Lower leg skin (tissue), 4 donors: Measurements from ENCODE around the gene RAD51B. TPM values are rescaled to one million over a fixed set of nuclear protein-coding genes. Genes with fewer than 3 reads are reported as not detected.

ENCODE experiments used
- DNase-seq, 2 donors: peaks; one replicate each; pipeline ENCODE4 v3.0.0-alpha.2; 2019; ENCODE audit warnings: low spot score in 2 of 2
- H3K4me3 ChIP-seq: fragments of 200-600 bp; sonication (generic); 2 replicates; pipeline ENCODE4 v1.5.1; 2017; ENCODE audit warnings: mild to moderate bottlenecking, low read depth; ENCODE audit not compliant: poor library complexity, severe bottlenecking
- CTCF ChIP-seq, 3 donors: fragments of 450-650 bp; IDR thresholded peaks; one replicate each; pipeline ENCODE4 v1.5.1; 2016; ENCODE audit warnings: antibody characterized with exemption in 3 of 3, mild to moderate bottlenecking in 3 of 3, moderate library complexity in 2 of 3
- POLR2A ChIP-seq, 2 donors: fragments of 450-650 bp; IDR thresholded peaks; one replicate each; pipeline ENCODE4 v1.6.1; 2016 to 2017; ENCODE audit warnings: antibody characterized with exemption in 2 of 2, mild to moderate bottlenecking in 1 of 2, moderate library complexity in 1 of 2
- WGBS, 2 donors: methylation state at CpG; one replicate each; pipeline ENCODE4 v1.1.5; 2018; 5-methylcytosine and 5-hydroxymethylcytosine counted together
- intact Hi-C: fragments of 100-400 bp; cut with DNase I; formaldehyde crosslinking; loops from one replicate; pipeline ENCODE4 v1.15.0; 2023; ENCODE audit warnings: low total_unique reads
- total RNA-seq, 4 donors: library from RNA; depleted of rRNA; stranded (reverse); fragments of >200 nt; gene quantifications; one replicate each; pipeline ENCODE4 v1.1.0, GENCODE V29; 2016

The RAD51B gene
- total RNA-seq, 4 donors from 2014 or later = 6.1 to 27.2 (median 13.6) TPM

- WGBS, 2 donors = 52 to 53% methylated on average over 1 of the region's 1 CpG
- no peak for DNase-seq
- TF ChIP-seq CTCF (IDR thresholded peaks at IDR 0.05) (no peak), POLR2A (IDR thresholded peaks at IDR 0.05) (no peak)
These were observed 349.0 kb downstream of the RAD51B start for GRCh38 chr14:68168460-68169109.

GRCh38 chr14:68172216-68172615, 352.6 kb downstream of the RAD51B start:
- no peak for DNase-seq
- TF ChIP-seq POLR2A (IDR thresholded peaks at IDR 0.05) = no peak
- no peak for TF ChIP-seq CTCF (IDR thresholded peaks at IDR 0.05)
- H3K4me3 ChIP-seq = no peak overlapping the region
- 63 to 71% methylated on average over 3 of the region's 3 CpGs for WGBS, 2 donors
- intact Hi-C loops = no loop called here

More at GRCh38 chr14:68168460-68169109, 349.0 kb downstream of the RAD51B start:
- intact Hi-C loops = no loop called here
- H3K4me3 ChIP-seq = no peak overlapping the region

DNA sequence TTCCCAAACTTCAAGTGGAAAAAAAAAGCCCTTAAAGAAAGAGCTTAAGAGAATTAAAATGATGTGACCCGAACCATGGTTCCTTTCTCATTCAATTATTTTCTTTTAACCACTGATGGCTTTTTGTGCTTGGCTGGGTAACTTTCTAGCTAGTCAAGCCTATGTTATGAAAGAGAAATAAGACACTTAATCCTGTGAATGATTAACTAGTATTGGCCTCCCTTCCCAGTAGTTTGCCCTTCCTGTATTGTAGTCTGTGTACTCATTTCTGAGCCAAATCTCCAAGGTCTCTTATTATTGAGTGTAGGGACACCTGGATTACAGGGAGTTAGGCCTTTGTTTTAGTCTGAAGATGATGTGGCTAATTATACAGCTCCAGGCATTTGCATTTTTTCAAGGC, 353.0 kb downstream of the RAD51B start:
- H3K4me3 ChIP-seq = no peak overlapping the region
- no peak for DNase-seq
- 64 to 67% methylated on average over 1 of the region's 1 CpG for WGBS, 2 donors
- TF ChIP-seq CTCF (IDR thresholded peaks at IDR 0.05) (no peak), POLR2A (IDR thresholded peaks at IDR 0.05) (no peak)
- intact Hi-C loops = no loop called here

GRCh38 chr14:68173227-68173972, 353.8 kb downstream of the RAD51B start:
- 32 to 44% methylated on average over 1 of the region's 1 CpG for WGBS, 2 donors
- H3K4me3 ChIP-seq = no peak overlapping the region
- intact Hi-C loops = no loop called here
- no peak for TF ChIP-seq CTCF (IDR thresholded peaks at IDR 0.05)
- TF ChIP-seq POLR2A (IDR thresholded peaks at IDR 0.05) = no peak
- no peak for DNase-seq

DNA sequence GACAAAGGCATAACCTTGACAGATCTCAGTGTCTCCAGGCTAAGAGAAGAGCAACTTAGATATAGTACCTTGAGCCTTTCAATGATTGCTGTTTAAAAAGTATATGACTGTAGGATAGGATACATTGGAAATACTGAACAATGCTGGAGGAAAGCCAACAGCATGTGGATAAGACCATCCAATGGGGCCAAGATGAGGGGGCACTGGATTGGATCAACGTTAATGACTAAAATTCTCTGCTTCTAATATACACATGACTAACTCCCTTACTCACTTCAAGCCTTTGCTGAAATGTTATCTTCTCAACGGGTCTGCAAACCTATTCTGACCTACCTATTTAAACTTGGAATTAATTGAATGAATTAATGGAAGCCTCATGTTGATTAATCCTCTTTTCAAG, 354.9 kb downstream of the RAD51B start:
- DNase-seq = no peak
- WGBS, 2 donors = 87 to 92% methylated on average over 2 of the region's 2 CpGs
- H3K4me3 ChIP-seq = no peak overlapping the region
- TF ChIP-seq POLR2A (IDR thresholded peaks at IDR 0.05) (no peak), CTCF (IDR thresholded peaks at IDR 0.05) (no peak)
- intact Hi-C loops = no loop called here
